ENCODE measurements around the gene PXK.

Gene PXK

DNA sequence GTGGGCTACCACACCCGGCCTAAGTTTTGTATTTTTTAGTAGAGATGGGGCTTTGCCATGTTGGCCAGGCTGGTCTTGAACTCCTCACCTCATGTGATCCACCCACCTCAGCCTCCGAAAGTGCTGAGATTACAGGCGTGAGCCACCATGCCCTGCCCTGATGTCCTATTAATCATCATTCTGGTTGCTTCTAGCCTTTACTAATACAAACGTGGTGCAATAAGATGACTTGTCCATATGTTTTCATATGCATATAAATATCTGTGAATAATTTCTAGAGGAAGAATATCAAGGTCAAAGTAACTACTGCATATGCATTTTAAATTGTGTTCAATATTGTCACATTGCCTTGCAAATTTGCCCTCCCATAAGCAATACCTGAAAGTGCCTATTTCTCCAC, 126.5 kb downstream of the PXK start:
- H3K4me3 ChIP-seq: no peak overlapping the region
- TF ChIP-seq, protein P1, sequence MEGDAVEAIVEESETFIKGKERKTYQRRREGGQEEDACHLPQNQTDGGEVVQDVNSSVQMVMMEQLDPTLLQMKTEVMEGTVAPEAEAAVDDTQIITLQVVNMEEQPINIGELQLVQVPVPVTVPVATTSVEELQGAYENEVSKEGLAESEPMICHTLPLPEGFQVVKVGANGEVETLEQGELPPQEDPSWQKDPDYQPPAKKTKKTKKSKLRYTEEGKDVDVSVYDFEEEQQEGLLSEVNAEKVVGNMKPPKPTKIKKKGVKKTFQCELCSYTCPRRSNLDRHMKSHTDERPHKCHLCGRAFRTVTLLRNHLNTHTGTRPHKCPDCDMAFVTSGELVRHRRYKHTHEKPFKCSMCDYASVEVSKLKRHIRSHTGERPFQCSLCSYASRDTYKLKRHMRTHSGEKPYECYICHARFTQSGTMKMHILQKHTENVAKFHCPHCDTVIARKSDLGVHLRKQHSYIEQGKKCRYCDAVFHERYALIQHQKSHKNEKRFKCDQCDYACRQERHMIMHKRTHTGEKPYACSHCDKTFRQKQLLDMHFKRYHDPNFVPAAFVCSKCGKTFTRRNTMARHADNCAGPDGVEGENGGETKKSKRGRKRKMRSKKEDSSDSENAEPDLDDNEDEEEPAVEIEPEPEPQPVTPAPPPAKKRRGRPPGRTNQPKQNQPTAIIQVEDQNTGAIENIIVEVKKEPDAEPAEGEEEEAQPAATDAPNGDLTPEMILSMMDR (IDR thresholded peaks at IDR 0.05): no peak
- DNase-seq (ENCODE audit: low spot score): no peak
- H3K27ac ChIP-seq: no peak overlapping the region

DNA sequence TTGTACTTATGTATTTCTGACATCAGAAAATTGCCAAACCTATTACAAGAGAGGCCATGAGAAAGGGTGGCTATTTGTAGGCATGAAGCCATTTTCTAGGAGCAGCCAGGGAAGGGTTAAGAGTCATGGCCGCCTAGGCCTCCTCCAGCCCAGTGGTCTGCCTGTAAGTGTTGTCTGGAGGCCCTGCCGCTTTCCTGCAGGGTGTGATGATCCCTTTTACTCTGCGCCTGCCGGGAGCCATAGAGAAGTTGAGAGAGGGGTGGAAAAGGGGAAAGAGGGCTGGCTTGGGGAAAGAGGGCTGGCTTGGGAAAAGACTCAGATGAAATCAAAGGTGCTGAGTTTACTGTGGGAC, 130.1 kb downstream of the PXK start:
- Histone ChIP-seq H3K27ac (no peak overlapping the region), H3K4me3 (no peak overlapping the region)
- TF ChIP-seq, protein P1 (IDR thresholded peaks at IDR 0.05): no peak
- DNase-seq (ENCODE audit: low spot score): no peak

DNA sequence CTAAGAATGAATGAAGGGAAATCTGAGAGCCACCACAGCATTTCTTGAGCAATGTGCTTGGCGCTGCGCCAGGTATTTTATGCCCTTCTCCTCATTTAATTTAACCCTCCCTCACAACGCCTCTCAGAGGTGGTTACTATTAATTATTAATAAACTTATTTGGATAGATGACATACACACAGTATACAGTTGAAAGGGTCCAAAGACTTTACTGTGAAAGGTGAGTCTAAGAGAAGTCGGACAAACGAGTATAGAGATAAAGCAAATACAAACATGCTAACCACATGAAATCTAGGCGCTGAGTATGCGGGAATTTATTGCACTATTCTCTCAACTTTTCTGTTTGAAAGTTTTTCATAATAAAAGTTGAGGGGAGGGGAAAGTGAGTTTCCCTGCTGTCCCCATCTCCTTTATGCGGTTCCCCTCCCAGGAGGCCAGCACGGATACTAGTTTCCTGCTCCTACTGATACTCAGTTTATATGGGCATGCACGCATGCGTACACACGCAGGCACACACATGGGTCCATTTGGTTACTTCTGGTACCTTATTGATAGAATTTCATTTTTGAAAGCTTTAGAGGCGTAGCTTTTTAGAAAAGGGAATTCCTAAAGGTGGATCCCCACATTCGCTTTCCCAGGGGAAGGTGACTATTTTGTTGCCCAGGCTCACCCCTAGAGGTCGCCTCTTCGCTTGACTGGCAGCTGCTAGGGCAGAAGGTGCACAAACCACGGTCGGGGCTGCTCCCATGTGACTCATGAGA, 130.7 kb downstream of the PXK start:
- peak overlapping the region; percentile 52 for H3K4me3 ChIP-seq
- TF ChIP-seq, protein P1 (IDR thresholded peaks at IDR 0.05): peak; percentile 51
- peak; percentile 81 for DNase-seq (ENCODE audit: low spot score)
- no peak overlapping the region for H3K27ac ChIP-seq

DNA sequence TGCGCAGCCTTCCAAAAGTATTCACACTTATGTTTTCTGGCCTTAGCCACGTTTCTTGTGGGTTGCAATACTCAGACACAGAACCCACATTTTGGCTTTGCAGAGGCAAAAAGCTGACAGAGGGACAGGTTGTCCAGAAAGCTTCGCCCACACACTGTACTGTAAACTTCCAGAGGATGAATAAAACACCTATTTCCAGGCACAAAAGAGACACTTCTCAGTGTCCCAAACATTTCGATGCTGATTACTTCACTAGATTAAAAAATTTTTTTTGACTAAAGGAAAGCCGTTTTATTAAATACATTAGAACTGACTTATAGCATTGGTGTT, 131.2 kb downstream of the PXK start:
- peak overlapping the region; percentile 52 for H3K4me3 ChIP-seq
- TF ChIP-seq, protein P1 (IDR thresholded peaks at IDR 0.05): peak; percentile 13
- H3K27ac ChIP-seq: no peak overlapping the region
- no peak for DNase-seq (ENCODE audit: low spot score)

DNA sequence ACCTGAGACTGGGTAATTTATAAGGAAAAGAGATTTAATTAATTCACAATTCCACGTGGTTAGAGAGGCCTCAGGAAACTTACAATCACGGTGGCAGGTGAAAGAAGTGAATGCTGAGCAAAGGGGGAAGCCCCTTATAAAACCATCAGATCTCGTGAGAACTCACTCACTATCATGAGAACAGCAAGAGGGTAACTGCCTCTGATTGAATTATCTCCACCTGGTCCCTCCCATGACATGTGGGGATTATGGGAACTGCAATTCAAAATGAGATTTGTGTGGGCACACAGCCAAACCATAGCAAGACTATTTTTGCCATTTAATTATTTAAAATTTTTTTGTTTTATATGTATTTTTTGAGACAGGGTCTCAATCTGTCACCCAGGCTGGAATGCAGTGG, 132.2 kb downstream of the PXK start:
- H3K27ac ChIP-seq: no peak overlapping the region
- TF ChIP-seq, protein P1 (IDR thresholded peaks at IDR 0.05): no peak
- H3K4me3 ChIP-seq: no peak overlapping the region
- DNase-seq (ENCODE audit: low spot score): no peak

DNA sequence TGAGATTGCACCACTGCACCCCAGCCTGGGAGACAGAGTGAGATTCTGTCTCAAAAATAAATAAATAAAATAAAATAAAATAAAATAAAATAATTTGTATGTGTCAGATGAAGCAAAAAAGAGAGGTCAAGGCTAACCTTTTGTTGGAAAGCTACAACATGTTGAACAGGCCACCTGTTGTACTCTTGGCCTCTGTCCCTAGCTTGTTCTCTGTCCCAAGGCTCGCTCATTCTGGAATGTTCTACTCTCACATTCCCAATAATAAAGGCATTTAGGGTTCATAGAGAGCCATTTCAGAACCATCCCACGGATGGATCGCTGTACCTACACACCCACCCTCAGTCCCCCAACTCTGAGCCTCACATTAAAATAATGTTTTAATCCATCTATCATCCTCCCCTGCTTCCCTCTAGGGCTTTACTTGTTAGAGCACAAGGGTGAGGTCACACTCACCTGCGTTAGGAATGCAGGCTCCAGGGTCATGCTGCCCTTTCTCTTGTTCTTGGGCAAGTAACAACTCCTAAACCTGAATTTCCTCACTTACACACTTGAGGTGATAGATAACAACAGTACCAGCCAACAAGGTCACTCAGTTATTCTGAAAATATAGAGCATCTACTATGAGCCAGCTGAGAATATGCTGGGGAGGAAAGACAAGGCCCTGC, 134.3 kb downstream of the PXK start:
- no peak overlapping the region for H3K4me3 ChIP-seq
- DNase-seq (ENCODE audit: low spot score): no peak
- no peak overlapping the region for H3K27ac ChIP-seq
- TF ChIP-seq, protein P1 (IDR thresholded peaks at IDR 0.05): no peak

DNA sequence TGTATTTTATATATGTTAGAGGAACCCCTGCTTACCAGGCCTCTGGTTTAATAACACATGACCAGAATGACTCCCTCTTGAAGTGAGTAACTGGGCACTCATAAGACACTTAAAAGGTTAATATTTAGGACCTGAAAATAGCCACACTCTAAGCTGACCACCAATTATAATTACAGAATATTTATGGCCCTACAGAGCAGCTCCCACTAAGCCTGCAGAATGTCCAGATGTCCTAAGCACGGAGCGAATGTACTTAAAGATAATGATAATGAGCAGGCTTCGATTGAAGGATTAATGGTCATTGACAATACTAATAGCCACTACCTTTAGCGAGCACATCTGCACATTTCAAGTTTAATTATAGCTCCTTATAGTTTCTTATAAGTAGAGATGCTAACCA, 136.4 kb downstream of the PXK start:
- no peak overlapping the region for H3K4me3 ChIP-seq
- no peak for DNase-seq (ENCODE audit: low spot score)
- no peak overlapping the region for H3K27ac ChIP-seq
- TF ChIP-seq, protein P1 (IDR thresholded peaks at IDR 0.05): no peak
